SH-SY5Y (cell line): ENCODE results near the gene NEUROD2.

ENCODE experiments used
- GATA2 ChIP-seq: IDR thresholded peaks from 2 replicates; pipeline ENCODE4 v1.6.1; 2011; ENCODE audit warnings: mild to moderate bottlenecking, low read depth, low read length
- GATA3 ChIP-seq: IDR thresholded peaks from 2 replicates; pipeline ENCODE4 v1.6.1; 2011; ENCODE audit warnings: low read depth, mild to moderate bottlenecking, low read length, moderate library complexity

The NEUROD2 gene

DNA sequence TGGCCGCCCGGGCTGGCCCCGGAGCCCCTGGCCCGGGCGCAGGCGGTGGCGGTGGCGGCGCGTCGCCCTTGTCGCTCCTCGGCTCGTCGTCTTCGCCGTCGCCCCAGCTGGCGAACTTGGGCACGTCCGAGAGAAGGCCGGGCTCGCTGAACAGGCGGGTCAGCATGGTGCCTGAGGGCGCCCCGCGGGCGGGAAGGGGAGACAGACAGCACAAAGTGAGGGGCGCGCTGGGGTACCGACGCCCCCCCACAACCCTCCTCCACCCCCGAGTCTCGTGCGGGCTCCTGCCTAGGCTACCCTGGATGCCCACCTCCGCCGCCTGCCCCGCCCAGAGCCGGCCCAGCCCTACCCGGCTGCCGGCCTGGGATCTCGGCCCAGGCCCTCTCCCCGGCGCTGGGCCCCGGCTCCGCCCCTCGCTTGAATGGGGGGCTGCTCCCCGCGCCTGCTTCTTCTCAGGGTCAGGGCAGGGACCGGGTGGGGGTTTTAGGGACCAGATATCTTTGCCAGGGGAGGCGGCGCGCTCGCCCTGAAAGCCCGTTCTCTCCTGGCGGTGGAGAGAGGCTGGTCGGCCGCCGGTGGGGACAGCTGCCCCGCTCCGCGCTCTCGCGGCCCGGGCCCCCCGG, 1.2 kb downstream of the NEUROD2 start:
- TF ChIP-seq GATA3 (no peak), GATA2 (no peak)

- TF ChIP-seq GATA3, result no peak
- TF ChIP-seq GATA2, result no peak
Observed at GRCh38 chr17:39605492-39606433, 2.0 kb downstream of the NEUROD2 start.

GRCh38 chr17:39604911-39605491, 2.7 kb downstream of the NEUROD2 start:
- TF ChIP-seq GATA2 (no peak), GATA3 (no peak)

GRCh38 chr17:39603304-39604016, 4.3 kb downstream of the NEUROD2 start:
- TF ChIP-seq GATA3 (no peak), GATA2 (no peak)

- no peak for TF ChIP-seq GATA3
- TF ChIP-seq GATA2, result no peak
Observed at GRCh38 chr17:39602533-39603303, 5.0 kb downstream of the NEUROD2 start.

GRCh38 chr17:39601758-39602532, 5.8 kb downstream of the NEUROD2 start:
- no peak for TF ChIP-seq GATA2

DNA sequence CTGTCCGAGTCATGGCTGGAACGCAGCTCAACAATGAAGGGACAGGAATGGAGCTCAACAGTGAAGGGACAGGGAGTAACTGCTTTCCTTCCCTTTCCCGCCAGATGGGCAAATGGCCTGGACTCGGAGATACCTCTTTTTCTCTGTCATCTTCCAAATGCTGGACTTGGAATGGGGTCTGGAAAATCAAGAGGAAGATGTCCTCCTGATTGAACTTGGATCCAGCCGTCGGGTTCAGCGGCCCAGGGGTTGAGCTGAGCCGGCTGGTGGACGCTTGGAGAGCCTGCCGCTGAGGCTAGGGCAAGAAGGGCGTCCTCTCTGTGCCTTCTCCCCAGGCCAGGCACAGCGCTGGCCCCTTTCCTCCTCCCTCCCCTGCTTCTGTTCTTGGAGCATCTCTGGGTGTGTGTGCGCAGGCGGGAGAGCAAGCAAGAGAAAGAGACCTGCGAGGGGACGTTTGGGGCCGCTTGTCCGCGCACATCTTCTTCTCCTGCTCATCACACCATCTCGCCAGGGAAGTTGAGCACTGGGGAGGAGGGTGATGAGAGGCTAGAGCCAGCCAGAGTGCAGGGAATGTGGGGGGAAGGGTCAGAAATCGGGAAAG, 6.6 kb downstream of the NEUROD2 start:
- TF ChIP-seq GATA2, result no peak
- TF ChIP-seq GATA3, result no peak

DNA sequence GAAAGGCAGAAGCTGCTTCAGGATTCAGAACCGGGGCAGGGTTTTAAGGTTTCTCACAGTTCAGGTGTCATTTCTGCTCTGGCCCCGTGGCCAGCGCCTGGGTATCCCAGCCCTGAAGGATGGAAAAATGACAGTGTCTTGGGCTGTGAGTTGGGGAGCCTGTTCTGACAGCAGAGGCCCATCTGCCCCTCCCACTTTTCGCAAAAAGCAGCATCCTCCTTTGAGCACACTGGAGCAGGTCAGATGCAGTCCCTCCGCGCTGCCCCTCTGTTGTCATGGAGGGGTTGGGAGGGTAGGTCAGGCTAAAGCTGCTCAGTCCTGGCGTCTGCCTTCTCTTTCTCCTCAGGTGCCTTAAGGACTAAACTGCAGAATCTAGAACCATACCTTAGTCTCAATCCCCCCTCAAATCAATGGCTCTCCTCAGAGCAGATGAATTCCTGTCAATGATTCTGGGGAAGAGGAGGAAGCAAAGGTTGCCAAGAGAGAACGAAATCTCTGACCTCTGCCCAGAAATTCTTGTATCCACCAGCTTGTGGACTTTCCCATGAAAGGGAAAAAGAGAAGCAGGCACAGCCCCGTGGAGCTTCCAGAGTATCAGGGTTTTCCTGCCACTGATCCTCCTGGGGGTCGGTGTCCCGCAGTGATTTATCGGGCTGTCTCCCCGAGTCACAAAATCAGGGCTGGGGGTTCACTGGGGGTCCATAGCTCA, 7.3 kb downstream of the NEUROD2 start:
- no peak for TF ChIP-seq GATA2
- no peak for TF ChIP-seq GATA3

DNA sequence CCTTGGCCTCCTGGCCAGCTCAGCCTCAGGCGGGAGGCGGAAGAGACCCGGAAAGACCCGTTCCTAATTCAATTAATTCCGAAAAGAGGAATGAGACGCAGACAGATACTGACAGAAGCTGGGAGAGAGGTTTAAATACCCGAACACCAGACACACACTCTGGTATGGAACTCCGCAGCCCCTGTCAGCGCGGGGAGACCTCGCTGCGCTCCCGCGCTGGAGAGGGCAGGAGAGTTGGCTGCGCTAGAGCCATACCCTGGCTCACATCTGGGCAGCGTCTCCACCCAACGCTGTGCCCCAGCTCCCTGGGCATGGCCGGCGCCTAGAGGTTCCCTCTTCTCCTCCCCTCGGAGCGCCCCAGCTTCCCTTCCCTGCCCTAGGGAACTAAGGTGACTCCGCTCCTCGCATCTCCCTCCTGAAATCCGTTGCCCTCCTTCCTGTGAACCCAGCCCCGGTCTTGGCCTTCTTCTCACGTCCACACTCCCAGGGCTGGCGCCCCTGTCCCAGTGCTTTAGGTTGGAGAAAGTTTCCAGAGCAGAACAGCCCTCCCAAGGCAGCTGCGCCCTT, 8.0 kb downstream of the NEUROD2 start:
- TF ChIP-seq GATA2, result no peak
- TF ChIP-seq GATA3, result no peak

GRCh38 chr17:39599004-39599664, 8.6 kb downstream of the NEUROD2 start:
- no peak for TF ChIP-seq GATA2
- no peak for TF ChIP-seq GATA3

GRCh38 chr17:39598630-39599003, 9.1 kb downstream of the NEUROD2 start:
- no peak for TF ChIP-seq GATA3
